Gastroesophageal sphincter (tissue), 4 donors: Measurements from ENCODE around the gene AFAP1. TPM values are rescaled to one million over a fixed set of nuclear protein-coding genes. Genes with fewer than 3 reads are reported as not detected.
A peak's percentile ranks its signal among the peaks of the same experiment; 100 is the strongest.

Experiments used
- ATAC-seq: fragments of 150-250 bp; one replicate; pipeline ENCODE4 v1.9.1; 2016; ENCODE audit warnings: mild to moderate bottlenecking, moderate library complexity
- H3K27ac ChIP-seq, 4 donors: fragments of 200-600 bp; sonication (generic) in 3 of 4; 1 replicate in 3 of 4; 2 replicates in 1 of 4; pipeline ENCODE4 v1.5.1; 2016 to 2019
- H3K27me3 ChIP-seq: fragments of 200-600 bp; sonication (generic); one replicate; pipeline ENCODE4 v1.5.1; 2019
- H3K36me3 ChIP-seq, 2 donors: fragments of 200-600 bp; sonication (generic); one replicate each; pipeline ENCODE4 v1.5.1; 2019; ENCODE audit warnings: control low read depth in 1 of 2
- H3K4me1 ChIP-seq, 3 donors: fragments of 200-600 bp; sonication (generic); 1 replicate in 2 of 3; 2 replicates in 1 of 3; pipeline ENCODE4 v1.5.1; 2016 to 2019; ENCODE audit warnings: control low read depth in 2 of 3
- H3K4me3 ChIP-seq, 2 donors: fragments of 200-600 bp; sonication (generic); one replicate each; pipeline ENCODE4 v1.5.1; 2019; ENCODE audit warnings: mild to moderate bottlenecking in 1 of 2, moderate library complexity in 1 of 2
- H3K9me3 ChIP-seq, 3 donors: fragments of 200-600 bp; sonication (generic); one replicate each; pipeline ENCODE4 v1.5.1; 2017 to 2019; ENCODE audit warnings: control low read depth in 2 of 3
- CTCF ChIP-seq, 4 experiments: fragments of 200-600 bp in 2 of 4; fragments of 450-650 bp in 2 of 4; sonication (generic) in 1 of 4; IDR thresholded peaks; one replicate each; pipeline ENCODE4 v1.5.1; 2017 to 2019; ENCODE audit warnings: antibody characterized with exemption in 4 of 4, mild to moderate bottlenecking in 2 of 4, moderate library complexity in 2 of 4
- EP300 ChIP-seq: sonication (generic); formaldehyde crosslinking; IDR thresholded peaks from one replicate; pipeline ENCODE4 v1.6.1; 2017; ENCODE audit warnings: antibody characterized with exemption, mild to moderate bottlenecking
- POLR2A ChIP-seq, 2 donors: fragments of 450-650 bp; IDR thresholded peaks; one replicate each; pipeline ENCODE4 v1.6.1; 2017; ENCODE audit warnings: antibody characterized with exemption in 2 of 2, mild to moderate bottlenecking in 2 of 2, moderate library complexity in 1 of 2
- POLR2AphosphoS5 ChIP-seq: sonication (generic); formaldehyde crosslinking; IDR thresholded peaks from one replicate; pipeline ENCODE4 v1.6.1; 2017; ENCODE audit warnings: antibody characterized with exemption
- WGBS, 2 donors: methylation state at CpG; one replicate each; pipeline ENCODE4 v1.1.5; 2018; ENCODE audit warnings: low coverage in 1 of 2; 5-methylcytosine and 5-hydroxymethylcytosine counted together
- total RNA-seq, 4 donors: library from RNA; depleted of rRNA; stranded (reverse); fragments of >200 nt; gene quantifications; one replicate each; pipeline ENCODE4 v1.1.0, GENCODE V29; 2016

Gene AFAP1
- total RNA-seq, 4 donors from 2014 or later, result 32.0 to 79.7 (median 48.1) TPM

DNA sequence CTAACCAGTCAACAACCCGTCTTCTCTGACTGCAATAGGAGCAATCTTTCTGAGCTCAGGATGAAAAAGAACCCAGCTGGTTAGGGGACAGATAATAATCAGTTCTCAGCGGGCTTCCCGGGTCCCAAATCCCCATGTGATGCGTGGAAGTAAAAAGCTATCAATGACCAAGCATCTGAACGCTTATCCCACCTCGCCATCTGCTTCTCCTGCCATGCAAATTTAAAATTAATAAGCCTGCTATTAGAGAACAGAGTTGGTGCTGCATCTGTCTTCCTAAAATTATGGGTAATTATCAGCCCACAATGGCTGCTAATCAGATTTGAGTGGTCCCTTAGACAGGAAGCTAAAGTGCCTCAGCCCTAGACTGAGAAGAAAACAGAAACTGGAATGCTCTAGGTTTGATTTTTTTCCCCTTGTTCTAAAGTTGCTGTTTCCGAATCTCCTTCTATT is 37.5 kb downstream of the AFAP1 start:
- Histone ChIP-seq H3K36me3 (no peaks in the 10 kb centered on the region), H3K4me3 (no peak overlapping the region), H3K27me3 (no peaks in the 10 kb centered on the region), H3K9me3 (no peaks in the 10 kb centered on the region), H3K27ac (peak overlapping the region; percentile 5 to 86 (median 55)), H3K4me1 (peaks cover 0 to 100% (median 51%) of the 10 kb centered on the region in 3 donors)
- TF ChIP-seq POLR2A (IDR thresholded peaks at IDR 0.05) (no peak), POLR2AphosphoS5 (no peak), EP300 (no peak), CTCF (IDR thresholded peaks at IDR 0.05) (no peak)
- ATAC-seq, result no peak
- WGBS, 2 donors, result 65 to 69% methylated on average over 6 to 7 of the region's 7 CpGs

- Histone ChIP-seq H3K27me3 (no peaks in the 10 kb centered on the region), H3K4me1 (peaks cover 0 to 97% (median 44%) of the 10 kb centered on the region in 3 donors), H3K27ac (peak overlapping the region in 3 of 4 donors; percentile 53 to 86 (median 75)), H3K4me3 (no peak overlapping the region), H3K9me3 (no peaks in the 10 kb centered on the region), H3K36me3 (no peaks in the 10 kb centered on the region)
- no peak for ATAC-seq
- 68 to 78% methylated on average over 8 to 13 of the region's 13 CpGs for WGBS, 2 donors
- TF ChIP-seq EP300 (no peak), CTCF (IDR thresholded peaks at IDR 0.05) (no peak), POLR2A (IDR thresholded peaks at IDR 0.05) (no peak), POLR2AphosphoS5 (no peak)
Observed at GRCh38 chr4:7901311-7901885, 38.3 kb downstream of the AFAP1 start.

- H3K27ac ChIP-seq, result peak overlapping the region in 3 of 4 donors; percentile 57 to 86 (median 75)
- no peak for ATAC-seq
- peaks cover 0 to 88% (median 36%) of the 10 kb centered on the region in 3 donors for H3K4me1 ChIP-seq
- H3K4me3 ChIP-seq, result no peak overlapping the region
- H3K9me3 ChIP-seq, result no peaks in the 10 kb centered on the region
- 39 to 42% methylated on average over 8 of the region's 9 CpGs for WGBS, 2 donors
- H3K36me3 ChIP-seq, result no peaks in the 10 kb centered on the region
- H3K27me3 ChIP-seq, result no peaks in the 10 kb centered on the region
- TF ChIP-seq POLR2AphosphoS5 (no peak), POLR2A (IDR thresholded peaks at IDR 0.05) (no peak), EP300 (no peak), CTCF (IDR thresholded peaks at IDR 0.05) (no peak)
Observed at GRCh38 chr4:7900334-7900909, 39.2 kb downstream of the AFAP1 start.

- peaks cover 0 to 88% (median 26%) of the 10 kb centered on the region in 3 donors for H3K4me1 ChIP-seq
- no peaks in the 10 kb centered on the region for H3K27me3 ChIP-seq
- H3K9me3 ChIP-seq, result no peaks in the 10 kb centered on the region
- no peaks in the 10 kb centered on the region for H3K36me3 ChIP-seq
- 58 to 75% methylated on average over 9 of the region's 9 CpGs for WGBS, 2 donors
- H3K4me3 ChIP-seq, result no peak overlapping the region
- no peak for ATAC-seq
- H3K27ac ChIP-seq, result peak overlapping the region in 3 of 4 donors; percentile 8 to 86 (median 75)
- TF ChIP-seq POLR2AphosphoS5 (no peak), CTCF (IDR thresholded peaks at IDR 0.05) (no peak), EP300 (no peak), POLR2A (IDR thresholded peaks at IDR 0.05) (no peak)
Observed at GRCh38 chr4:7899184-7899869, 40.3 kb downstream of the AFAP1 start.
